Panc1 (cell line): ENCODE data around the gene C19orf12. TPM values are rescaled to one million over a fixed set of nuclear protein-coding genes. Genes with fewer than 3 reads are reported as not detected.

ENCODE experiments used
- ATAC-seq: fragments of 200-7000 bp; cut with Tn5 transposase; 2 replicates; pipeline ENCODE4 v1.9.1; 2020; ENCODE audit warnings: mild to moderate bottlenecking, moderate library complexity
- BruUV-seq: library from RNA; stranded (reverse); fragments of 400-500 nt; replicated peaks from 2 replicates; lab custom pipeline; 2021; lab: Mats Ljungman, UMichigan
- CTCF ChIA-PET: fragments of 300-600 bp; sonication (Branson Sonifier 250); formaldehyde crosslinking; loops from one replicate; lab custom pipeline; 2022; ENCODE audit warnings: antibody characterized with exemption; lab: Charles Lee
- POLR2A ChIA-PET: fragments of 300-600 bp; sonication (Branson Sonifier 250); formaldehyde crosslinking; loops from one replicate; lab custom pipeline; 2022; ENCODE audit warnings: antibody characterized with exemption; lab: Charles Lee
- DNase-seq: peaks from one replicate; pipeline ENCODE4 v3.0.0-alpha.2; 2010; ENCODE audit warnings: low read depth, low spot score
- H3K27ac ChIP-seq: 2 replicates; pipeline ENCODE4 v1.5.1; 2011; ENCODE audit warnings: mild to moderate bottlenecking, low read length, inconsistent platforms
- H3K27me3 ChIP-seq: fragments of 200-500 bp; sonication (Bioruptor generic); 2 replicates; pipeline ENCODE4 v1.6.0; 2014; ENCODE audit warnings: low read length, inconsistent platforms; ENCODE audit not compliant: control insufficient read depth, insufficient read depth
- H3K36me3 ChIP-seq: fragments of 200-500 bp; sonication (Bioruptor generic); 2 replicates; pipeline ENCODE4 v1.5.1; 2014; ENCODE audit warnings: inconsistent platforms, mild to moderate bottlenecking, low read length, moderate library complexity; ENCODE audit not compliant: control insufficient read depth, insufficient read depth
- H3K4me1 ChIP-seq: 2 replicates; pipeline ENCODE4 v1.5.1; 2011; ENCODE audit warnings: inconsistent platforms, mild to moderate bottlenecking, low read length, moderate library complexity; ENCODE audit not compliant: control insufficient read depth, insufficient read depth
- H3K4me3 ChIP-seq, 2 experiments: 2 replicates each; pipeline ENCODE4 v1.5.1; 2011 to 2012; ENCODE audit warnings: low read depth in 2 of 2, low read length in 2 of 2, mild to moderate bottlenecking in 2 of 2, inconsistent platforms in 1 of 2, moderate library complexity in 1 of 2
- H3K9me3 ChIP-seq: fragments of 200-500 bp; sonication (Bioruptor generic); 2 replicates; pipeline ENCODE4 v1.5.1; 2014; ENCODE audit warnings: low read depth, mild to moderate bottlenecking, inconsistent platforms, low read length, moderate library complexity; ENCODE audit not compliant: control insufficient read depth, insufficient read depth
- CTCF ChIP-seq: fragments of 450-650 bp; IDR thresholded peaks from 2 replicates; pipeline ENCODE4 v1.5.1; 2017; ENCODE audit warnings: mild to moderate bottlenecking
- POLR2AphosphoS5 ChIP-seq: IDR thresholded peaks from 2 replicates; pipeline ENCODE4 v1.6.1; 2012; ENCODE audit warnings: mild to moderate bottlenecking, low read depth, low read length, moderate library complexity
- REST ChIP-seq, 2 experiments: IDR thresholded peaks; 2 replicates each; pipeline ENCODE4 v1.6.1; 2011 to 2012; ENCODE audit warnings: low read depth in 2 of 2, control low read depth in 1 of 2, low read length in 1 of 2, mild to moderate bottlenecking in 1 of 2, moderate library complexity in 1 of 2; ENCODE audit not compliant: insufficient read depth in 1 of 2
- SIN3A ChIP-seq: IDR thresholded peaks from 2 replicates; pipeline ENCODE4 v1.6.1; 2012; ENCODE audit warnings: low read depth, mild to moderate bottlenecking, low read length, moderate library complexity, borderline replicate concordance; ENCODE audit not compliant: insufficient read depth
- TCF7L2 ChIP-seq: IDR thresholded peaks from 2 replicates; pipeline ENCODE4 v1.6.1; 2011; ENCODE audit warnings: mild to moderate bottlenecking, low read depth, low read length, inconsistent platforms
- in situ Hi-C: cut with HindIII; loops from 2 replicates; pipeline ENCODE4 v1.10.0; 2016; ENCODE audit warnings: low sequenced_read_pairs, low pct_unique_long_range_greater_than_20kb
- intact Hi-C: fragments of 100-400 bp; cut with micrococcal nuclease; formaldehyde crosslinking; loops from one replicate; pipeline ENCODE4 v1.10.0; 2022; ENCODE audit not compliant: unreplicated experiment
- total RNA-seq: library from RNA; stranded (reverse); gene quantifications from one replicate; pipeline ENCODE4 v1.2.1, GENCODE V29; 2021; ENCODE audit not compliant: unreplicated experiment

C19orf12 gene
- total RNA-seq, 1 experiment from 2014 or later = 43.4 TPM

GRCh38 chr19:29708554-29709439 is 6.3 kb downstream of the C19orf12 start:
- DNase-seq = no peak
- BruUV-seq = no TSS peak
- ChIA-PET POLR2A (no interaction called here), CTCF (interaction anchor here (0.7 kb wide), 1 partner anchor 15 kb away, joined by 5 read pairs; no protein-coding TSS in a partner anchor)
- intact Hi-C loops (no loop called here), in situ Hi-C loops (no loop called here)
- Histone ChIP-seq H3K27ac (no peak overlapping the region), H3K27me3 (no peaks in the 10 kb centered on the region), H3K36me3 (no peaks in the 10 kb centered on the region), H3K4me3 (no peak overlapping the region), H3K9me3 (no peaks in the 10 kb centered on the region), H3K4me1 (0 out of 2 replicates have a peak, but pooled peaks cover 8% of the 10 kb centered on the region)
- ATAC-seq = peak; percentile 33; the same call in 1 of the 2 replicates
- TF ChIP-seq POLR2AphosphoS5 (no peak), TCF7L2 (no peak), SIN3A (no peak), REST (IDR thresholded peaks at IDR 0.05; ENCODE audit: insufficient read depth in 1 of 2, low read depth in 2 of 2, low read length in 1 of 2) (no peak), CTCF (no peak)

- TF ChIP-seq CTCF (no peak), TCF7L2 (no peak), POLR2AphosphoS5 (no peak), REST (IDR thresholded peaks at IDR 0.05; ENCODE audit: insufficient read depth in 1 of 2, low read depth in 2 of 2, low read length in 1 of 2) (no peak), SIN3A (no peak)
- no TSS peak for BruUV-seq
- DNase-seq (no peak), ATAC-seq (no peak)
- intact Hi-C loops = no loop called here
- H3K4me3 ChIP-seq = no peak overlapping the region
- H3K36me3 ChIP-seq = no peaks in the 10 kb centered on the region
- H3K4me1 ChIP-seq = no peaks in the 10 kb centered on the region
- H3K27ac ChIP-seq = no peak overlapping the region
- in situ Hi-C loops = no loop called here
- no peaks in the 10 kb centered on the region for H3K9me3 ChIP-seq
- no peaks in the 10 kb centered on the region for H3K27me3 ChIP-seq
- POLR2A ChIA-PET = no interaction called here
- CTCF ChIA-PET = no interaction called here
Observed at GRCh38 chr19:29706635-29707034, 8.4 kb downstream of the C19orf12 start.
